Measurements from ENCODE around the gene HLA-DPA1.
"Not testable (repeated sequence)": the region's sequence is repeated elsewhere in the genome, so short reads cannot be mapped to it uniquely, and the experiment has no call there.

The HLA-DPA1 gene

DNA sequence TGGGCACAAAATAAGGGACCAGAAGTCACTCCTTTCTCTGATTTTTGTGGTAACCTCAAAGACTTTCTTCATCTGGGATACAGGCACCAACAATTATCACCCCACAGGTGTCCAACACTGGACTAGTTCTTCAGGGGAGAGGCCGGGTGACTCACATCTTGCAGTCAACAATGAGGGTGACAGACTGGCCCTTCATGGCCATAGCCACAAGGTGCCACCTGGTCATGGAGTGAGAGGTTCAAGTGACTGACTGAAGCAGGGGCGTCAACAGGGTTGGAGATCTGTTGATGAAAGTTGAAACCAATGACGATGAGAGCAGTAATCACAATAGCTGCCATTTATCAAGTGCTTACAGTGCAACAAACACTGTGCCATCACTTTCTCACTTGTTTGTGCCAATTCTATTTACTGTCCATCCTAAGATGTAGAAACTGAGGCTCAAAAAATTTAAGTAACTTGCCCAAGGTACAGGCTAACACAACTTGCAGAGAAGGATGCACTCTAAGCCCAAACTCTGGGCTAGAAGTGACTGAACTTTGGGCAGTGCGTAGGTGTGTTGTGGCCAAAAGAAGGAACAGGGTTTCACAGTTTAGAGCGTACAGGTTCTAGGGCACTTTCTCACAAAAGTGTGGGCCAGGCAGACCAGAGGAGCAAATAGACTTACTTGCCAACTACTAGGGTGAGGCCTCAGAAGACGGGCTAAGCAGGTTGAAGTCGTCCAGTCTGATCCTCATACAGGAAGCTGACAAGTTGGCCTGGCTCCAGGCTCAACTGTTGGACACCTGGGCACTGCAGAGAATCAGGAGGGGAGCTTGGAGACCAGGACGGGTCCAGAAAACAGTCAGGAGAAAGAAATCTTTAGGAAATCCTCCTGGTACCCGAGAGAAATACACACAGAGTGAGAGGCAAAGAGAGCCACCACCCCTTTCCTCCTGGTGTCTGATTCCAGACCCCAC lies 32.7 kb upstream of the HLA-DPA1 start:
- TF ChIP-seq, protein P1, sequence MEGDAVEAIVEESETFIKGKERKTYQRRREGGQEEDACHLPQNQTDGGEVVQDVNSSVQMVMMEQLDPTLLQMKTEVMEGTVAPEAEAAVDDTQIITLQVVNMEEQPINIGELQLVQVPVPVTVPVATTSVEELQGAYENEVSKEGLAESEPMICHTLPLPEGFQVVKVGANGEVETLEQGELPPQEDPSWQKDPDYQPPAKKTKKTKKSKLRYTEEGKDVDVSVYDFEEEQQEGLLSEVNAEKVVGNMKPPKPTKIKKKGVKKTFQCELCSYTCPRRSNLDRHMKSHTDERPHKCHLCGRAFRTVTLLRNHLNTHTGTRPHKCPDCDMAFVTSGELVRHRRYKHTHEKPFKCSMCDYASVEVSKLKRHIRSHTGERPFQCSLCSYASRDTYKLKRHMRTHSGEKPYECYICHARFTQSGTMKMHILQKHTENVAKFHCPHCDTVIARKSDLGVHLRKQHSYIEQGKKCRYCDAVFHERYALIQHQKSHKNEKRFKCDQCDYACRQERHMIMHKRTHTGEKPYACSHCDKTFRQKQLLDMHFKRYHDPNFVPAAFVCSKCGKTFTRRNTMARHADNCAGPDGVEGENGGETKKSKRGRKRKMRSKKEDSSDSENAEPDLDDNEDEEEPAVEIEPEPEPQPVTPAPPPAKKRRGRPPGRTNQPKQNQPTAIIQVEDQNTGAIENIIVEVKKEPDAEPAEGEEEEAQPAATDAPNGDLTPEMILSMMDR (conservative IDR thresholded peaks at IDR 0.05; ENCODE audit: control insufficient read depth, insufficient read depth, low read depth, low read length): no peak
- DNase-seq (ENCODE audit: low read depth): no peak
- no peak overlapping the region for H3K4me3 ChIP-seq (ENCODE audit: control insufficient read depth, low read depth, low read length)

DNA sequence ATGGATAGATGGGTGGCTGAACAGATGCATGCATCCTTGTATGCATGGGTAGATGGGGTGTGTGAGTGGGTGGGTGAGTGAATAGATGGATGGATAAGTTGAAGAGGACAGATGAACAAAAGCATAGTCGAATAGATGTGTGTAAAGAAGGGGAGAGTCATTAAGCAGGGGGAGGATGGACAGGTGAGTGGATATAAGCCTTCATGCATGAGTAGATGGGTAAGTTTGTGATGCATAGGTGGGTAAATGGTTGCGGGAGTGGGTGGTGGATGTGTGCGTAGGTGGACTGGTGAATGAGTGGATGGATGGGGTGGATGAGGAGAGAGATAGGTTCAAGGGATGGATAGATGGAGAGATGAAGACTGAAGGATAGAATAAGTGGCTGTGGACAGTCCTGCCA lies 31.9 kb upstream of the HLA-DPA1 start:
- DNase-seq (ENCODE audit: low read depth): no peak
- H3K4me3 ChIP-seq (ENCODE audit: control insufficient read depth, low read depth, low read length): no peak overlapping the region
- TF ChIP-seq, protein P1 (conservative IDR thresholded peaks at IDR 0.05; ENCODE audit: control insufficient read depth, insufficient read depth, low read depth, low read length): no peak

DNA sequence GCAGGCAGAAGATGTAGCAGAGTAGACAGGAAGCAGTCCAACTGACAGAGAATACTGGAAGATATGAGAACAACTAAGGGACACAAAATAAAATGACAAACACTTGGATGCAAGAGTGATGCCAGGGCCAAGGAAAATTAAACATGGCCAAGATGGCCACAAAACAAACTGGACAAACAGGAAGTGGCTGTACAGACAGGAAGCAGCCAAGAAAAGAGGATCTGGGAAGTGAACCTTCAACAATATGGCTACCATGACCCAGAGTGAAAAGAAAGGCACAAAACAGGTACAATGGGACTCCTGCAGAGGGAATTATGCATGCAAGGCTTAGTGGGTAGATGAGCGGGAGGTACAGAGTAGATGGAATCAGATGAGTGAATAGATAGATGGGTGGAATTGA lies 31.4 kb upstream of the HLA-DPA1 start:
- DNase-seq (ENCODE audit: low read depth): no peak
- no peak overlapping the region for H3K4me3 ChIP-seq (ENCODE audit: control insufficient read depth, low read depth, low read length)
- TF ChIP-seq, protein P1 (conservative IDR thresholded peaks at IDR 0.05; ENCODE audit: control insufficient read depth, insufficient read depth, low read depth, low read length): no peak

DNA sequence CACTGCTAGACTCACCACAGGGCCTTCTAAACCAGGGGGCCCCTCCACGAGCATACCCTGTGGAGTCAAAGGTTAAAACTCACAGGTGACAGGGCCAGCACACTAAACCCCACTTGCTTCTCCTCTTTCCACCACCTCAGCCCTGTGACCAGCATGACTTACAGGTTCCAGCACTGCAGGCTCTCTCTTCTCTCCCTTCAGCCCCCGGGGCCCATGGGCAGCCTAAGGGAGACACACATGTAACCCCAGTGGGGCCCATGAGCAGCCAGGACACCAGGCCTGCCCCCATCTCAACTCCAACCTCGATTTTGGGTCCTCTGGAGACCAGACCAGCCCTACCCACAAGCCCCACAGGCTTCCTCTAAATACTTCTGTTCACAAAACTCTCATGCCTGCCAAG lies 30.3 kb upstream of the HLA-DPA1 start:
- no peak overlapping the region for H3K4me3 ChIP-seq (ENCODE audit: control insufficient read depth, low read depth, low read length)
- TF ChIP-seq, protein P1 (conservative IDR thresholded peaks at IDR 0.05; ENCODE audit: control insufficient read depth, insufficient read depth, low read depth, low read length): no peak
- DNase-seq (ENCODE audit: low read depth): no peak

DNA sequence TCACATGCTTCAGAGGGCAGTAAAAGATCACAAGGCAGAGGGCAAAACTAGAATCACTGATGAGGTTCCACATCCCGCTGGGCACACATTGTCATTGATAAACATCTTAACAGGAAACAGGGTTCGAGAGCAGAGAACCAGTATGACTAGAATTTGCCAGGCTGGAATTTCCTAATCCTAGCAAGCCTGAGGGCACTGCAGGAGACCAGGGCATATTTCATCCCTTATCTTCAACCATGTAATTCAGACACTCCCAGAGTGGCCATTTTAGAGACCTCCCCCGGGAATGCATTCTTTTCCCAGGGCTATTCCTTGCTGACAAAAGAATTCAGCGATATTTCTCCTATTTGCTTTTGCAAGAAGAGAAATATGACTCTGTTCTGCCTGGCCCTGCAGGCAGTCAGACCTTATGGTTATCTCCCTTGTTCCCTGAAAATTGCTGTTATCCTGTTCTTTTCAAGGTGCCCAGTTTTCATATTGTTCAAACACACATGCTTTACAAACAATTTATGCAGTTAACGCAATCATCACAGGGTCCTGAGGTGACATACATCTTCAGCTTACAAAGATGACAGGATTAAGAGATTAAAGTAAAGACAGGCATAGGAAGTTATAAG lies 27.8 kb upstream of the HLA-DPA1 start:
- not testable (repeated sequence) for DNase-seq (ENCODE audit: low read depth)

DNA sequence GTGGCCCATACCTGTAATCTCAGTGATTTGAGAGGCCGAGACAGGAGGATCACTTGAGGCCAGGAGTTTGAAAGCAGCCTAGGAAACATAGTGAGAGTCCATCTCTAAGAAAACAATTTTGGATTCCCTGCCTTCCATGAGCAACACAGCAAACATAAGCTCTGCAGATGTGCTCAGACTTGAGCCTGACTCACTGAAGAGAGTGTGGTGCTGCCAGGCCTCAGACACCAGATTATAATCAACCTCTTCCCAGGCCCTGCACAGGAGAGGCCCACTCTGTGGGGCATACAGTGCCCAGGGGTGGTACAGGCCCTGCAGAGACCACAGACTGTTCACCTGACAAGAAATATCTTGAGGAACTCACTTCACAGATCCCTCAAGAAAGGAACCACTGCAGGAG lies 22.2 kb upstream of the HLA-DPA1 start:
- H3K4me3 ChIP-seq (ENCODE audit: control insufficient read depth, low read depth, low read length): no peak overlapping the region
- TF ChIP-seq, protein P1 (conservative IDR thresholded peaks at IDR 0.05; ENCODE audit: control insufficient read depth, insufficient read depth, low read depth, low read length): no peak
- peak; percentile 40 for DNase-seq (ENCODE audit: low read depth)

More for the DNA sequence above, 27.8 kb upstream of the HLA-DPA1 start:
- not testable (repeated sequence) for H3K4me3 ChIP-seq (ENCODE audit: control insufficient read depth, low read depth, low read length)

DNA sequence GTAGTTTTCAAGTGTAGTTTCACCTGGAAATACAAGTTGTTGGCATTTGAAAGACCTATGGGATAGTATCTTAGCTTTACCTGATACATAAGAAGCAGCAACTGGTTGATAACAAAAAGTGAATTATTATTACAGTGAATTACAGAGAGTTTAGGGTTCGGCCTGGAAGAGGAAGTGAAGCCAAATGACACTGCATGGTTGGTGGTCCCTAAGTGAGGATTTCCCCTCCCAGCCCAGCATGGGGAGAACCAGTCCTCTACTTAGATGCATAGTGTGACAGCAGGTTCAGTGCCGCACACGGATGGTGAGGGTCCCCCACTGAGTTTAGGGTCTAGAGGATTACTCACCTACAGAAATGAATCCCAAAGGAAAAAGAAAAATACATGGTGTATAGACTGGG lies 20.4 kb upstream of the HLA-DPA1 start:
- TF ChIP-seq, protein P1 (conservative IDR thresholded peaks at IDR 0.05; ENCODE audit: control insufficient read depth, insufficient read depth, low read depth, low read length): no peak
- H3K4me3 ChIP-seq (ENCODE audit: control insufficient read depth, low read depth, low read length): no peak overlapping the region
- DNase-seq (ENCODE audit: low read depth): no peak
